SK-N-SH (cell line): ENCODE data around the gene FBXO15. TPM values are rescaled to one million over a fixed set of nuclear protein-coding genes. Genes with fewer than 3 reads are reported as not detected.

ENCODE experiments used
- CTCF ChIA-PET: fragments of 300-600, 350-600 bp; formaldehyde crosslinking; extraction: SDS; loops from one replicate; lab custom pipeline; 2021; lab: Yijun Ruan, JAX
- POLR2A ChIA-PET: fragments of 350-600 bp; sonication (Branson Sonifier 250); formaldehyde crosslinking; extraction: SDS; loops from one replicate; lab custom pipeline; 2020; ENCODE audit warnings: antibody characterized with exemption, inconsistent platforms; lab: Yijun Ruan, JAX
- DNase-seq: peaks from one replicate; pipeline ENCODE4 v3.0.0; 2012
- H2AFZ ChIP-seq: fragments of 200-600 bp; sonication (generic); 2 replicates; pipeline ENCODE4 v1.8.1; 2016; ENCODE audit warnings: antibody characterized with exemption, mild to moderate bottlenecking, low read depth
- H3F3A ChIP-seq: fragments of 200-600 bp; sonication (generic); replicated peaks from 2 replicates; pipeline ENCODE3; 2016; ENCODE audit warnings: antibody characterized with exemption, mild to moderate bottlenecking; ENCODE audit not compliant: insufficient read depth
- H3K27ac ChIP-seq, 2 experiments: fragments of 200-500 bp in 1 of 2; fragments of 200-600 bp in 1 of 2; sonication (Bioruptor generic) in 1 of 2; sonication (generic), shearing (Covaris generic) in 1 of 2; 2 replicates each; pipeline versions ENCODE4 v1.5.1 to v1.6.1; 2014 to 2016; ENCODE audit warnings: low read depth in 2 of 2, inconsistent platforms in 1 of 2, low read length in 1 of 2, mild to moderate bottlenecking in 1 of 2, mixed read lengths in 1 of 2
- H3K27me3 ChIP-seq: fragments of 200-600 bp; sonication (generic), shearing (Covaris generic); 2 replicates; pipeline ENCODE4 v1.6.1; 2016; ENCODE audit warnings: mixed run types; ENCODE audit not compliant: insufficient read depth
- H3K36me3 ChIP-seq, 2 experiments: fragments of 200-500 bp in 1 of 2; fragments of 200-600 bp in 1 of 2; sonication (Bioruptor generic) in 1 of 2; sonication (generic) in 1 of 2; replicated peaks in 1 of 2; 2 replicates each; pipeline versions ENCODE3 to v1.5.1; 2014 to 2016; ENCODE audit warnings: low read length in 1 of 2, mild to moderate bottlenecking in 1 of 2; ENCODE audit not compliant: insufficient read depth in 2 of 2, control insufficient read depth in 1 of 2
- H3K4me1 ChIP-seq, 2 experiments: fragments of 200-500 bp in 1 of 2; fragments of 200-600 bp in 1 of 2; sonication (Bioruptor generic) in 1 of 2; sonication (generic), shearing (Covaris generic) in 1 of 2; 2 replicates each; pipeline versions ENCODE4 v1.5.1 to v1.6.1; 2014 to 2016; ENCODE audit warnings: low read depth in 1 of 2, low read length in 1 of 2, mixed run types in 1 of 2; ENCODE audit not compliant: insufficient read depth in 2 of 2, control insufficient read depth in 1 of 2
- H3K4me2 ChIP-seq: fragments of 200-600 bp; sonication (generic), shearing (Covaris generic); 2 replicates; pipeline ENCODE4 v1.6.1; 2017; ENCODE audit warnings: mixed run types
- H3K4me3 ChIP-seq, 2 experiments: fragments of 200-500 bp in 1 of 2; fragments of 200-600 bp in 1 of 2; sonication (Bioruptor generic) in 1 of 2; sonication (generic), shearing (Covaris generic) in 1 of 2; 2 replicates each; pipeline versions ENCODE4 v1.5.1 to v1.8.1; 2014 to 2016; ENCODE audit warnings: low read depth in 2 of 2, inconsistent platforms in 1 of 2, low read length in 1 of 2, mild to moderate bottlenecking in 1 of 2, mixed read lengths in 1 of 2, moderate library complexity in 1 of 2
- H3K79me2 ChIP-seq: fragments of 200-600 bp; sonication (generic); 2 replicates; pipeline ENCODE4 v1.8.1; 2017; ENCODE audit warnings: mild to moderate bottlenecking; ENCODE audit not compliant: insufficient read depth
- H3K9ac ChIP-seq: fragments of 200-600 bp; sonication (generic); 2 replicates; pipeline ENCODE4 v1.6.1; 2017; ENCODE audit warnings: mixed run types
- H3K9me2 ChIP-seq: fragments of 200-600 bp; sonication (generic); 2 replicates; pipeline ENCODE4 v1.6.1; 2017; ENCODE audit warnings: mixed run types
- H3K9me3 ChIP-seq: fragments of 200-600 bp; sonication (generic); 2 replicates; pipeline ENCODE4 v1.6.1; 2017; ENCODE audit warnings: mixed run types, mild to moderate bottlenecking, moderate library complexity
- H4K20me1 ChIP-seq: fragments of 200-600 bp; sonication (generic); 2 replicates; pipeline ENCODE4 v1.6.1; 2017; ENCODE audit warnings: mild to moderate bottlenecking, mixed run types; ENCODE audit not compliant: insufficient read depth
- MEF2A ChIP-seq: IDR thresholded peaks from 2 replicates; pipeline ENCODE4 v1.4.0; 2012; ENCODE audit warnings: low read depth, borderline replicate concordance
- MXI1 ChIP-seq: IDR thresholded peaks from 2 replicates; pipeline ENCODE4 v1.6.1; 2012; ENCODE audit warnings: mild to moderate bottlenecking, low read depth, low read length, improper control_type of control experiment
- NRF1 ChIP-seq: IDR thresholded peaks from 2 replicates; pipeline ENCODE4 v1.6.1; 2012; ENCODE audit warnings: low read depth, mild to moderate bottlenecking, low read length
- RAD21 ChIP-seq: IDR thresholded peaks from 2 replicates; pipeline ENCODE4 v1.6.1; 2012; ENCODE audit warnings: mild to moderate bottlenecking, low read length
- WGBS: methylation state at CpG from one replicate; pipeline ENCODE4 v1.1.6; 2017; ENCODE audit warnings: low lambda C conversion rate; 5-methylcytosine and 5-hydroxymethylcytosine counted together
- polyA plus RNA-seq, 3 experiments: library from polyadenylated mRNA; depleted of rRNA; stranded (reverse); fragments of >200 nt; gene quantifications; 2 replicates each; pipeline ENCODE4 v1.2.3, GENCODE V29; 2012
- TF ChIP-seq, protein P1 (sequence below): IDR thresholded peaks from 2 replicates; pipeline ENCODE4 v1.4.0; 2012; ENCODE audit warnings: low read depth, borderline replicate concordance
- TF ChIP-seq, protein P2 (sequence below): IDR thresholded peaks from 2 replicates; pipeline ENCODE4; 2012
- TF ChIP-seq, protein P3 (sequence below): fragments of 150-350 bp; IDR thresholded peaks from 2 replicates; pipeline ENCODE4 v1.6.1; 2017; ENCODE audit warnings: antibody characterized with exemption, low read length, low read depth, borderline replicate concordance

The FBXO15 gene
- polyA plus RNA-seq, 1 of the 3 experiments (the other 2 are of a cell fraction) = 0.62 TPM

DNA sequence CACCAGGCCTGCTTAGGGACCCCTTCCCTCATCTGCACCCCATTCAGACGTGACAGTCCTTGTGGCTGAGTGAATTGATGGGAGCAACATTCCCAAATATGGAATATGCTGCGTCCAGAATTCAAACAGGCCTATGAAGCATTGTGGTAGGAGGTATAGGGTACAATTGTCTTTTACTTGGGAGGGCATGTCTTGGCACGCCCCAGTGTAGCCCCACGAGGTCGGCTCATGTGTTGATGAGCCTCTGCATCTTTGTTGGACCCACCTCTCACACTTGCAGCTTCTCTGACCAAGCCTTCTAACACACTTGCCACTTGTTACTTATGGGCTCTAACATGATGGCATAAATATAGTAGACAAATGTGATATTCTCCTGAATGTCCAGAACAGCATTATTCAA lies 2.2 kb upstream of the FBXO15 start (continued):
- TF ChIP-seq, protein P1, sequence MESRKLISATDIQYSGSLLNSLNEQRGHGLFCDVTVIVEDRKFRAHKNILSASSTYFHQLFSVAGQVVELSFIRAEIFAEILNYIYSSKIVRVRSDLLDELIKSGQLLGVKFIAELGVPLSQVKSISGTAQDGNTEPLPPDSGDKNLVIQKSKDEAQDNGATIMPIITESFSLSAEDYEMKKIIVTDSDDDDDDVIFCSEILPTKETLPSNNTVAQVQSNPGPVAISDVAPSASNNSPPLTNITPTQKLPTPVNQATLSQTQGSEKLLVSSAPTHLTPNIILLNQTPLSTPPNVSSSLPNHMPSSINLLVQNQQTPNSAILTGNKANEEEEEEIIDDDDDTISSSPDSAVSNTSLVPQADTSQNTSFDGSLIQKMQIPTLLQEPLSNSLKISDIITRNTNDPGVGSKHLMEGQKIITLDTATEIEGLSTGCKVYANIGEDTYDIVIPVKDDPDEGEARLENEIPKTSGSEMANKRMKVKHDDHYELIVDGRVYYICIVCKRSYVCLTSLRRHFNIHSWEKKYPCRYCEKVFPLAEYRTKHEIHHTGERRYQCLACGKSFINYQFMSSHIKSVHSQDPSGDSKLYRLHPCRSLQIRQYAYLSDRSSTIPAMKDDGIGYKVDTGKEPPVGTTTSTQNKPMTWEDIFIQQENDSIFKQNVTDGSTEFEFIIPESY = no peak

DNA sequence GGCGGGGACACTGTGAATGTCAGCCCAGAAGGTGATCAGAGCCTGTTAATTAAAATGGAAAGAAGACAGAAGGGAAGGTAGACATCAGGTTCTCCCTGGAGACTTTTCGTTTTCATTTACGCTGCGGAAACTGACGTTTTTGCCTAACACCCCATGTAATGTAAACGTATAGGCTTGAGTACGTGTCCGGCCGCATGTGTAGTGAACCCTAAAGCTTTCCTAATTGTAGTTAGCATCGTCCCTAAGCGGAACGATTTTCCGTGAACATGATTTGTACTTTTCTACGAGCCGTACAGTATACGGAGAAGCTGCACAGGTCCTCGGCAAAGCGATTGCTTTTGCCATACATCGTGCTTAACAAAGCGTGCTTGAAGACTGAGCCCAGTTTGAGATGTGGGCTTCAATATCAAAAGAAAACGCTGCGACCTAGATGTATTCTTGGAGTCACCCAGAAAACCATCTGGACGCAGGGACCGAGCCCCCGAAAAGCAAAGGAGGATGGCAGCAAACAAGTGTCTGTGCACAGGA lies 973 bp upstream of the FBXO15 start:
- H3F3A ChIP-seq = peaks cover 7% of the 10 kb centered on the region
- 0% methylated on average over 22 of the region's 25 CpGs for WGBS
- peak overlapping the region; percentile 11 to 65; a peak in 2 of 4 replicates for H3K27ac ChIP-seq
- peaks cover 0 to 13% of the 10 kb centered on the region in 2 experiments for H3K36me3 ChIP-seq
- no peaks in the 10 kb centered on the region for H3K9me3 ChIP-seq
- peak overlapping the region; percentile 82 for H3K4me2 ChIP-seq
- peaks cover 12 to 16% of the 10 kb centered on the region in 2 experiments; a peak in 3 of 4 replicates for H3K4me1 ChIP-seq
- 0 out of 2 replicates have a peak, but pooled peaks cover 3% of the 10 kb centered on the region for H4K20me1 ChIP-seq
- H3K27me3 ChIP-seq = no peaks in the 10 kb centered on the region
- ChIA-PET POLR2A (no interaction called here), CTCF (no interaction called here)
- peak overlapping the region; percentile 82 for H3K9ac ChIP-seq
- peak overlapping the region; percentile 87 to 97 for H3K4me3 ChIP-seq
- no peak for DNase-seq
- peak overlapping the region; percentile 74 for H2AFZ ChIP-seq
- TF ChIP-seq, protein P1 = no peak
- TF ChIP-seq RAD21 (no peak), MXI1 (peak; percentile 86), NRF1 (no peak), MEF2A (no peak)
- TF ChIP-seq, protein P2, sequence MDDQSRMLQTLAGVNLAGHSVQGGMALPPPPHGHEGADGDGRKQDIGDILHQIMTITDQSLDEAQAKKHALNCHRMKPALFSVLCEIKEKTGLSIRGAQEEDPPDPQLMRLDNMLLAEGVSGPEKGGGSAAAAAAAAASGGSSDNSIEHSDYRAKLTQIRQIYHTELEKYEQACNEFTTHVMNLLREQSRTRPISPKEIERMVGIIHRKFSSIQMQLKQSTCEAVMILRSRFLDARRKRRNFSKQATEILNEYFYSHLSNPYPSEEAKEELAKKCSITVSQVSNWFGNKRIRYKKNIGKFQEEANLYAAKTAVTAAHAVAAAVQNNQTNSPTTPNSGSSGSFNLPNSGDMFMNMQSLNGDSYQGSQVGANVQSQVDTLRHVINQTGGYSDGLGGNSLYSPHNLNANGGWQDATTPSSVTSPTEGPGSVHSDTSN = no peak
- TF ChIP-seq, protein P3, sequence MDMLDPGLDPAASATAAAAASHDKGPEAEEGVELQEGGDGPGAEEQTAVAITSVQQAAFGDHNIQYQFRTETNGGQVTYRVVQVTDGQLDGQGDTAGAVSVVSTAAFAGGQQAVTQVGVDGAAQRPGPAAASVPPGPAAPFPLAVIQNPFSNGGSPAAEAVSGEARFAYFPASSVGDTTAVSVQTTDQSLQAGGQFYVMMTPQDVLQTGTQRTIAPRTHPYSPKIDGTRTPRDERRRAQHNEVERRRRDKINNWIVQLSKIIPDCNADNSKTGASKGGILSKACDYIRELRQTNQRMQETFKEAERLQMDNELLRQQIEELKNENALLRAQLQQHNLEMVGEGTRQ = no peak
- peaks cover 47% of the 10 kb centered on the region for H3K79me2 ChIP-seq
- H3K9me2 ChIP-seq = no peaks in the 10 kb centered on the region
